OCI-LY7 (cell line): ENCODE data around the gene NIPBL. TPM values are rescaled to one million over a fixed set of nuclear protein-coding genes. Genes with fewer than 3 reads are reported as not detected.
"Not testable (repeated sequence)": the region's sequence is repeated elsewhere in the genome, so short reads cannot be mapped to it uniquely, and the experiment has no call there.

Experiments used
- BruUV-seq: library from RNA; stranded (reverse); fragments of 400-500 nt; replicated peaks from 2 replicates; lab custom pipeline; 2021; lab: Mats Ljungman, UMichigan
- CTCF ChIA-PET: fragments of 300-600 bp; sonication (Branson Sonifier 250); formaldehyde crosslinking; loops from one replicate; lab custom pipeline; 2022; ENCODE audit warnings: antibody characterized with exemption; ENCODE audit not compliant: unreplicated experiment; lab: Charles Lee
- POLR2A ChIA-PET: fragments of 300-600 bp; sonication (Branson Sonifier 250); formaldehyde crosslinking; loops from one replicate; lab custom pipeline; 2022; ENCODE audit warnings: antibody characterized with exemption; lab: Charles Lee
- DNase-seq: peaks from one replicate; pipeline ENCODE4 v3.0.0-alpha.2; 2015; ENCODE audit warnings: low spot score
- H2AFZ ChIP-seq: fragments of 200-600 bp; sonication (generic), shearing (Covaris generic); 2 replicates; pipeline ENCODE4 v1.6.1; 2014; ENCODE audit warnings: mild to moderate bottlenecking, antibody characterized with exemption, low read length, moderate library complexity
- H3K27ac ChIP-seq: fragments of 200-600 bp; sonication (generic); 2 replicates; pipeline ENCODE4 v1.5.1; 2014; ENCODE audit warnings: mixed run types, low read depth, mild to moderate bottlenecking, moderate library complexity, low read length, inconsistent platforms; ENCODE audit not compliant: poor library complexity, severe bottlenecking
- H3K36me3 ChIP-seq: fragments of 200-600 bp; sonication (generic); 2 replicates; pipeline ENCODE4 v1.6.1; 2014; ENCODE audit warnings: mild to moderate bottlenecking, antibody characterized with exemption, low read length, moderate library complexity, mixed read lengths; ENCODE audit not compliant: insufficient read depth
- H3K4me1 ChIP-seq: fragments of 200-600 bp; sonication (generic); 2 replicates; pipeline ENCODE4 v1.5.1; 2014; ENCODE audit warnings: mild to moderate bottlenecking, low read length; ENCODE audit not compliant: insufficient read depth, poor library complexity, severe bottlenecking
- H3K4me2 ChIP-seq: fragments of 200-600 bp; sonication (generic); 2 replicates; pipeline ENCODE4 v1.6.1; 2014; ENCODE audit warnings: mild to moderate bottlenecking, low read length
- H3K4me3 ChIP-seq: fragments of 200-600 bp; sonication (generic); 2 replicates; pipeline ENCODE4 v1.5.1; 2014; ENCODE audit warnings: mild to moderate bottlenecking, low read depth, low read length; ENCODE audit not compliant: poor library complexity, severe bottlenecking
- H3K79me2 ChIP-seq: fragments of 200-600 bp; sonication (generic); 2 replicates; pipeline ENCODE4 v1.6.1; 2016; ENCODE audit warnings: low read depth, mild to moderate bottlenecking, low read length, moderate library complexity, mixed read lengths; ENCODE audit not compliant: insufficient read depth
- H3K9me2 ChIP-seq: fragments of 200-600 bp; sonication (generic); 2 replicates; pipeline ENCODE4 v1.6.1; 2016; ENCODE audit warnings: mild to moderate bottlenecking, low read length, mixed read lengths; ENCODE audit not compliant: insufficient read depth
- H3K9me3 ChIP-seq: fragments of 200-600 bp; sonication (generic); 2 replicates; pipeline ENCODE4 v1.6.1; 2014; ENCODE audit warnings: mild to moderate bottlenecking, mixed run types, low read length, mixed read lengths
- H4K20me1 ChIP-seq: fragments of 200-600 bp; sonication (generic); 2 replicates; pipeline ENCODE4 v1.6.1; 2014; ENCODE audit warnings: mild to moderate bottlenecking, antibody characterized with exemption, low read length, moderate library complexity, mixed read lengths; ENCODE audit not compliant: insufficient read depth
- EZH2phosphoT487 ChIP-seq: fragments of 200-600 bp; sonication (generic); IDR thresholded peaks from 2 replicates; pipeline ENCODE4 v1.6.1; 2018; ENCODE audit warnings: low read depth, borderline replicate concordance, mild to moderate bottlenecking, mixed run types, antibody characterized with exemption, low read length, moderate library complexity, mixed read lengths
- intact Hi-C: fragments of 100-400 bp; cut with micrococcal nuclease; formaldehyde crosslinking; loops from one replicate; pipeline ENCODE4 v1.10.0; 2022; ENCODE audit not compliant: unreplicated experiment
- total RNA-seq, 2 experiments: library from RNA; depleted of rRNA in 1 of 2; stranded (reverse); fragments of >200 nt in 1 of 2; shearing (Covaris generic) in 1 of 2; gene quantifications; 2 replicates each; pipeline ENCODE4 v1.2.3, GENCODE V29; 2014 to 2022
- TF ChIP-seq, protein P1 (sequence below): fragments of 200-600 bp; sonication (generic); conservative IDR thresholded peaks from 2 replicates; pipeline ENCODE4 v1.5.1; 2014; ENCODE audit warnings: mild to moderate bottlenecking, antibody characterized with exemption, low read length, moderate library complexity, mixed read lengths

The NIPBL gene
- total RNA-seq, 2 experiments from 2014 or later: 24.9 to 56.1 TPM

GRCh38 chr5:37090123-37090726, 213.7 kb downstream of the NIPBL start:
- intact Hi-C loops: no loop called here
- ChIA-PET POLR2A (interaction anchor here (0.7 kb wide), 2 partner anchors 55 to 93 kb away, joined by 3 read pairs; no protein-coding TSS in a partner anchor), CTCF (no interaction called here)
- no peak overlapping the region for H3K4me3 ChIP-seq
- no peak overlapping the region for H3K27ac ChIP-seq
- H3K36me3 ChIP-seq: no peaks in the 10 kb centered on the region
- H4K20me1 ChIP-seq: no peaks in the 10 kb centered on the region
- H3K79me2 ChIP-seq: no peaks in the 10 kb centered on the region
- TF ChIP-seq, protein P1, sequence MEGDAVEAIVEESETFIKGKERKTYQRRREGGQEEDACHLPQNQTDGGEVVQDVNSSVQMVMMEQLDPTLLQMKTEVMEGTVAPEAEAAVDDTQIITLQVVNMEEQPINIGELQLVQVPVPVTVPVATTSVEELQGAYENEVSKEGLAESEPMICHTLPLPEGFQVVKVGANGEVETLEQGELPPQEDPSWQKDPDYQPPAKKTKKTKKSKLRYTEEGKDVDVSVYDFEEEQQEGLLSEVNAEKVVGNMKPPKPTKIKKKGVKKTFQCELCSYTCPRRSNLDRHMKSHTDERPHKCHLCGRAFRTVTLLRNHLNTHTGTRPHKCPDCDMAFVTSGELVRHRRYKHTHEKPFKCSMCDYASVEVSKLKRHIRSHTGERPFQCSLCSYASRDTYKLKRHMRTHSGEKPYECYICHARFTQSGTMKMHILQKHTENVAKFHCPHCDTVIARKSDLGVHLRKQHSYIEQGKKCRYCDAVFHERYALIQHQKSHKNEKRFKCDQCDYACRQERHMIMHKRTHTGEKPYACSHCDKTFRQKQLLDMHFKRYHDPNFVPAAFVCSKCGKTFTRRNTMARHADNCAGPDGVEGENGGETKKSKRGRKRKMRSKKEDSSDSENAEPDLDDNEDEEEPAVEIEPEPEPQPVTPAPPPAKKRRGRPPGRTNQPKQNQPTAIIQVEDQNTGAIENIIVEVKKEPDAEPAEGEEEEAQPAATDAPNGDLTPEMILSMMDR: no peak
- no peak for TF ChIP-seq EZH2phosphoT487
- no peak overlapping the region for H3K4me2 ChIP-seq
- BruUV-seq: no TSS peak
- DNase-seq: no peak
- no peaks in the 10 kb centered on the region for H3K9me2 ChIP-seq
- no peak overlapping the region for H2AFZ ChIP-seq
- H3K4me1 ChIP-seq: no peaks in the 10 kb centered on the region
- H3K9me3 ChIP-seq: no peaks in the 10 kb centered on the region

GRCh38 chr5:37090781-37091180, 214.2 kb downstream of the NIPBL start:
- DNase-seq: no peak
- POLR2A ChIA-PET: no interaction called here
- Histone ChIP-seq H3K79me2 (no peaks in the 10 kb centered on the region), H4K20me1 (no peaks in the 10 kb centered on the region), H3K36me3 (no peaks in the 10 kb centered on the region), H3K4me3 (no peak overlapping the region), H3K9me2 (no peaks in the 10 kb centered on the region), H2AFZ (no peak overlapping the region), H3K9me3 (no peaks in the 10 kb centered on the region), H3K27ac (no peak overlapping the region), H3K4me1 (no peaks in the 10 kb centered on the region), H3K4me2 (no peak overlapping the region)
- BruUV-seq: no TSS peak
- CTCF ChIA-PET: no interaction called here
- no peak for TF ChIP-seq EZH2phosphoT487
- TF ChIP-seq, protein P1: no peak
- intact Hi-C loops: no loop called here

DNA sequence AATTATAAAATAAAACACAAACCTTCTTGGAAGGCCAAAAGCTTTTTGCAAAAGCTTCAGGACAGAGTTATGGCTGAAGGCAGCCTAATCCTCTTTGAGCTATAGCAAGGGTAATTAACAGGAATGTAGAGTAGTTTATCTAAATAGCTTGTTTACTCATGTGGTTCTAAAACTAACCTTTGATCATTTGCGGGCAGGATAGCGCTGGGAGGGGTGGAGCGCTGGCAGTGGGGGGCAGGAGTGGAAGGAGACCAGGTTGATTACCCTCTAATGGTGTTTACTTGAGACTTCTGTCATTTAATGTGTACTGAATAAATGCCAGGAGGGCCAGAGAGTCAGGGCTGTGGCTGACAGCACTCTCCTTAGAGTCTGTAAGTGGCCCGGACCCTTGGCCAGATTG, 217.2 kb downstream of the NIPBL start:
- H2AFZ ChIP-seq, H3K4me3 ChIP-seq, BruUV-seq, H4K20me1 ChIP-seq, H3K79me2 ChIP-seq, CTCF ChIA-PET, H3K9me2 ChIP-seq, POLR2A ChIA-PET, H3K9me3 ChIP-seq, H3K4me2 ChIP-seq, H3K27ac ChIP-seq, H3K36me3 ChIP-seq, intact Hi-C loops, DNase-seq, H3K4me1 ChIP-seq: not testable (repeated sequence)

DNA sequence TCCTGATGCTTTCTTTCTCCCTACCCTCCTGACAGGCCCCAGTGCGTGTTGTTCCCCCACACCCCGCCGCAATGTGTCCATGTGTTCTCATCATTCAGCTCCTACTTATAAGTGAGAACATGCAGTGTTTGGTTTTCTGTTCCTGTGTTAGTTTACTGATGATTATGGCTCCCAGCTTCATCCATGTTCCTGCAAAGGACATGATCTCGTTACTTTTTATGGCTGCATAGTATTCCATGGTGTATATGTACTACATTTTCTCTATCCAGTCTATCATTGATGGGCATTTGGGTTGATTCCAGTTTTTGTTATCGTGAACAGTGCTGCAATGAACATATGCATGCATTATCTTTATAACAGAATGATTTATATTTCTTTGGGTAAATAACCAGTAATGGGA, 222.7 kb downstream of the NIPBL start:
- H3K9me2 ChIP-seq, intact Hi-C loops, H3K9me3 ChIP-seq, H4K20me1 ChIP-seq, H3K4me2 ChIP-seq, H3K4me3 ChIP-seq, H3K27ac ChIP-seq, H3K4me1 ChIP-seq, BruUV-seq, H2AFZ ChIP-seq, POLR2A ChIA-PET, H3K36me3 ChIP-seq, H3K79me2 ChIP-seq, CTCF ChIA-PET, DNase-seq: not testable (repeated sequence)
